Measurements from ENCODE around the gene DCST2.

GRCh38 chr1:155040358-155041093 is 6.9 kb upstream of the DCST2 start:
- TF ChIP-seq POLR2AphosphoS5 (IDR thresholded peaks at IDR 0.05; ENCODE audit: low read depth, low read length) (no peak), TAF1 (IDR thresholded peaks at IDR 0.05; ENCODE audit: borderline replicate concordance, low read depth, low read length) (no peak), POLR2A (IDR thresholded peaks at IDR 0.05; ENCODE audit: low read depth, low read length) (no peak)

All from GM12892 (cell line).